SK-N-SH (cell line): Measurements from ENCODE around the gene HPN.

Experiments used
- EP300 ChIP-seq, 2 experiments: IDR thresholded peaks; 2 replicates each; pipeline versions ENCODE4 v1.4.0 to v1.6.1; 2012; ENCODE audit warnings: borderline replicate concordance in 1 of 2, low read depth in 1 of 2, low read length in 1 of 2
- EZH2phosphoT487 ChIP-seq: fragments of 200-600 bp; sonication (generic); IDR thresholded peaks from 2 replicates; pipeline ENCODE4 v1.6.1; 2017; ENCODE audit warnings: low read depth, mixed run types, mild to moderate bottlenecking, antibody characterized with exemption, moderate library complexity, borderline replicate concordance
- JUND ChIP-seq: IDR thresholded peaks from 2 replicates; pipeline ENCODE4 v1.4.0; 2012
- MXI1 ChIP-seq: IDR thresholded peaks from 2 replicates; pipeline ENCODE4 v1.6.1; 2012; ENCODE audit warnings: mild to moderate bottlenecking, low read depth, low read length, improper control_type of control experiment
- POLR2AphosphoS5 ChIP-seq: IDR thresholded peaks from 2 replicates; pipeline ENCODE4 v1.6.1; 2012; ENCODE audit warnings: low read depth, low read length
- RAD21 ChIP-seq: IDR thresholded peaks from 2 replicates; pipeline ENCODE4 v1.6.1; 2012; ENCODE audit warnings: mild to moderate bottlenecking, low read length
- SIN3A ChIP-seq: IDR thresholded peaks from 2 replicates; pipeline ENCODE4 v1.6.1; 2012; ENCODE audit warnings: low read depth, mild to moderate bottlenecking, low read length, moderate library complexity, borderline replicate concordance
- TCF12 ChIP-seq: IDR thresholded peaks from 2 replicates; pipeline ENCODE4 v1.4.0; 2012
- YY1 ChIP-seq: IDR thresholded peaks from 2 replicates; pipeline ENCODE4 v1.4.0; 2012; ENCODE audit warnings: low read depth, mild to moderate bottlenecking
- TF ChIP-seq, protein P1 (sequence below): fragments of 200-600 bp; sonication (generic); IDR thresholded peaks from 2 replicates; pipeline ENCODE4 v1.6.1; 2017; ENCODE audit warnings: antibody characterized with exemption, mild to moderate bottlenecking, moderate library complexity
- TF ChIP-seq, protein P2 (sequence below): IDR thresholded peaks from 2 replicates; pipeline ENCODE4; 2012
- TF ChIP-seq, protein P3 (sequence below): IDR thresholded peaks from 2 replicates; pipeline ENCODE4 v1.6.1; 2012; ENCODE audit warnings: mild to moderate bottlenecking, low read depth, low read length, moderate library complexity

GRCh38 chr19:35032356-35032865 is 9.1 kb upstream of the HPN start:
- TF ChIP-seq, protein P1, sequence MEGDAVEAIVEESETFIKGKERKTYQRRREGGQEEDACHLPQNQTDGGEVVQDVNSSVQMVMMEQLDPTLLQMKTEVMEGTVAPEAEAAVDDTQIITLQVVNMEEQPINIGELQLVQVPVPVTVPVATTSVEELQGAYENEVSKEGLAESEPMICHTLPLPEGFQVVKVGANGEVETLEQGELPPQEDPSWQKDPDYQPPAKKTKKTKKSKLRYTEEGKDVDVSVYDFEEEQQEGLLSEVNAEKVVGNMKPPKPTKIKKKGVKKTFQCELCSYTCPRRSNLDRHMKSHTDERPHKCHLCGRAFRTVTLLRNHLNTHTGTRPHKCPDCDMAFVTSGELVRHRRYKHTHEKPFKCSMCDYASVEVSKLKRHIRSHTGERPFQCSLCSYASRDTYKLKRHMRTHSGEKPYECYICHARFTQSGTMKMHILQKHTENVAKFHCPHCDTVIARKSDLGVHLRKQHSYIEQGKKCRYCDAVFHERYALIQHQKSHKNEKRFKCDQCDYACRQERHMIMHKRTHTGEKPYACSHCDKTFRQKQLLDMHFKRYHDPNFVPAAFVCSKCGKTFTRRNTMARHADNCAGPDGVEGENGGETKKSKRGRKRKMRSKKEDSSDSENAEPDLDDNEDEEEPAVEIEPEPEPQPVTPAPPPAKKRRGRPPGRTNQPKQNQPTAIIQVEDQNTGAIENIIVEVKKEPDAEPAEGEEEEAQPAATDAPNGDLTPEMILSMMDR = no peak
- TF ChIP-seq, protein P2, sequence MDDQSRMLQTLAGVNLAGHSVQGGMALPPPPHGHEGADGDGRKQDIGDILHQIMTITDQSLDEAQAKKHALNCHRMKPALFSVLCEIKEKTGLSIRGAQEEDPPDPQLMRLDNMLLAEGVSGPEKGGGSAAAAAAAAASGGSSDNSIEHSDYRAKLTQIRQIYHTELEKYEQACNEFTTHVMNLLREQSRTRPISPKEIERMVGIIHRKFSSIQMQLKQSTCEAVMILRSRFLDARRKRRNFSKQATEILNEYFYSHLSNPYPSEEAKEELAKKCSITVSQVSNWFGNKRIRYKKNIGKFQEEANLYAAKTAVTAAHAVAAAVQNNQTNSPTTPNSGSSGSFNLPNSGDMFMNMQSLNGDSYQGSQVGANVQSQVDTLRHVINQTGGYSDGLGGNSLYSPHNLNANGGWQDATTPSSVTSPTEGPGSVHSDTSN = no peak
- TF ChIP-seq JUND = no peak
- TF ChIP-seq, protein P3, sequence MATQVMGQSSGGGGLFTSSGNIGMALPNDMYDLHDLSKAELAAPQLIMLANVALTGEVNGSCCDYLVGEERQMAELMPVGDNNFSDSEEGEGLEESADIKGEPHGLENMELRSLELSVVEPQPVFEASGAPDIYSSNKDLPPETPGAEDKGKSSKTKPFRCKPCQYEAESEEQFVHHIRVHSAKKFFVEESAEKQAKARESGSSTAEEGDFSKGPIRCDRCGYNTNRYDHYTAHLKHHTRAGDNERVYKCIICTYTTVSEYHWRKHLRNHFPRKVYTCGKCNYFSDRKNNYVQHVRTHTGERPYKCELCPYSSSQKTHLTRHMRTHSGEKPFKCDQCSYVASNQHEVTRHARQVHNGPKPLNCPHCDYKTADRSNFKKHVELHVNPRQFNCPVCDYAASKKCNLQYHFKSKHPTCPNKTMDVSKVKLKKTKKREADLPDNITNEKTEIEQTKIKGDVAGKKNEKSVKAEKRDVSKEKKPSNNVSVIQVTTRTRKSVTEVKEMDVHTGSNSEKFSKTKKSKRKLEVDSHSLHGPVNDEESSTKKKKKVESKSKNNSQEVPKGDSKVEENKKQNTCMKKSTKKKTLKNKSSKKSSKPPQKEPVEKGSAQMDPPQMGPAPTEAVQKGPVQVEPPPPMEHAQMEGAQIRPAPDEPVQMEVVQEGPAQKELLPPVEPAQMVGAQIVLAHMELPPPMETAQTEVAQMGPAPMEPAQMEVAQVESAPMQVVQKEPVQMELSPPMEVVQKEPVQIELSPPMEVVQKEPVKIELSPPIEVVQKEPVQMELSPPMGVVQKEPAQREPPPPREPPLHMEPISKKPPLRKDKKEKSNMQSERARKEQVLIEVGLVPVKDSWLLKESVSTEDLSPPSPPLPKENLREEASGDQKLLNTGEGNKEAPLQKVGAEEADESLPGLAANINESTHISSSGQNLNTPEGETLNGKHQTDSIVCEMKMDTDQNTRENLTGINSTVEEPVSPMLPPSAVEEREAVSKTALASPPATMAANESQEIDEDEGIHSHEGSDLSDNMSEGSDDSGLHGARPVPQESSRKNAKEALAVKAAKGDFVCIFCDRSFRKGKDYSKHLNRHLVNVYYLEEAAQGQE = no peak
- no peak for TF ChIP-seq SIN3A
- TF ChIP-seq TCF12 = no peak
- TF ChIP-seq MXI1 = no peak
- TF ChIP-seq YY1 = no peak
- TF ChIP-seq POLR2AphosphoS5 = no peak
- TF ChIP-seq RAD21 = no peak
- TF ChIP-seq EZH2phosphoT487 = no peak
- no peak for TF ChIP-seq EP300 (IDR thresholded peaks at IDR 0.05; ENCODE audit: borderline replicate concordance in 1 of 2, low read depth in 1 of 2, low read length in 1 of 2)
